Activated naive CD4-positive, alpha-beta T cell treated with anti-CD3 and anti-CD28 coated beads, Interleukin-2, amount 50 U/mL, for 16 hours (primary cell): ENCODE results near the gene FRS3.

Experiments
- DNase-seq: peaks from one replicate; pipeline ENCODE4 v3.0.0-alpha.2; 2020

Gene FRS3

DNA sequence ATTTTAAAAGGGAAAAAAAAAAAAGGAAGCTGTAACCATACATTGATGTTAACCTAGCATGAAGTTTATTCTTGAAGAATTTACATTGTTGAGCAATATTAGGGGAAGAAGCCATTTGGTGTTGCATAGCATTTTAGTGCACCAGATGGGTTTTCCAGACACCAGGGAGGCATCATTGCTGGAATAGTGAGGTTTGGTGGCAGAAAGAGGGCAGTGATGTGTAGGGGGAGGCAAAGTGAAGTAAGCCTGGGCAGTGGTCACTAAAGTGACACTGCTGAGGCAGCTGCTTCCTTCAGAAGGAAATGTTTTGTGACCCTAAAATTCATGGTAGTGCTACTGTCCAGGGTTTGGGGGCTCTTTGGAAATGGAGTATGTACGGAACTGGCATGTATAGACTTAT lies 10.3 kb upstream of the FRS3 start:
- no peak for DNase-seq

DNA sequence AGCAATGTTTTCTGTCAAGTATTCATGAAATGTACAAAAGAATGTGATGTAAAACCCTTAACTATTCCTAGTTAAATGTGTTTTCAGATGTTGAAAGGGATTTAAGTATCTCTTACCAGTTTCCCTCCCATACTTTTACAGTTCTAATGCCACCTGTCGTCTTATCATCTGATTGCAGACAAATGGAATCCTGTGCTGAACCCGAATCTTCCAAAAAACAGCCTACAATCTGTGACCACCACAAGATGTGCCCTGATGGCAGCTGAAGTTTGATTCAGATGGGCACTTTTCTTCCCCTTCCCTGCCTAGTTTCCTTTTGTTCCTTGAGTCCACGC lies 9.7 kb upstream of the FRS3 start:
- DNase-seq = no peak

DNA sequence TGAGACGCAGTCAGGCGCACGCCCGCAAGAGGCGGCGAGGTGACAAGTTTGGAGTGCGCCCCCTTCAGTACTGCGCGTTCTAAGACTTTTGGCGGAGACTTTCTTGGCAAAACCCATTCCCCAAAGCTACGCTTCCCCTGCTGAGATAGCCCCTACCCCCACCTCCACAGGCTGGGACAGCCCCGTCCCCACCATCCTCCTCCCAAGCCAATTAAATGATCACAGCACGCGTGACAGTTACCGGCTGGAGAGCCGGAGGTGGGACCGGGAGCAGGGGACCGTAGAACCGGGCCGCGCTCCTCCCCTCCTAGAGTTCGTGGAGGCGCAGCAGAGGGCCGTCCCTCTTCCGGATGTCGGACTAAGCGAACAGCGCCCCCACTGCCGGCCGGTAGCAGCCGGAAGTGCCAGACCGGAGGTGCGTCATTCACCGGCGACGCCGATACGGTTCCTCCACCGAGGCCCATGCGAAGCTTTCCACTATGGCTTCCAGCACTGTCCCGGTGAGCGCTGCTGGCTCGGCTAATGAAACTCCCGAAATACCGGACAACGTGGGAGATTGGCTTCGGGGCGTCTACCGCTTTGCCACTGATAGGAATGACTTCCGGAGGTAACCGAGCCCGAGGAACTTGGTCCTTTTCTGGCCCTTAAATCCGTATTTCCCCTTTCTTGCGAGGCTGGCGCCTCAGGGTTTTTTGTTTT lies 7.7 kb upstream of the FRS3 start, which contains the start of gene TOMM6:
TSS of gene TOMM6 (plus strand) at position 476 of the 699 bp plus-strand sequence. CDS start at position 480, 4 bp downstream.
- peak; percentile 95 for DNase-seq

DNA sequence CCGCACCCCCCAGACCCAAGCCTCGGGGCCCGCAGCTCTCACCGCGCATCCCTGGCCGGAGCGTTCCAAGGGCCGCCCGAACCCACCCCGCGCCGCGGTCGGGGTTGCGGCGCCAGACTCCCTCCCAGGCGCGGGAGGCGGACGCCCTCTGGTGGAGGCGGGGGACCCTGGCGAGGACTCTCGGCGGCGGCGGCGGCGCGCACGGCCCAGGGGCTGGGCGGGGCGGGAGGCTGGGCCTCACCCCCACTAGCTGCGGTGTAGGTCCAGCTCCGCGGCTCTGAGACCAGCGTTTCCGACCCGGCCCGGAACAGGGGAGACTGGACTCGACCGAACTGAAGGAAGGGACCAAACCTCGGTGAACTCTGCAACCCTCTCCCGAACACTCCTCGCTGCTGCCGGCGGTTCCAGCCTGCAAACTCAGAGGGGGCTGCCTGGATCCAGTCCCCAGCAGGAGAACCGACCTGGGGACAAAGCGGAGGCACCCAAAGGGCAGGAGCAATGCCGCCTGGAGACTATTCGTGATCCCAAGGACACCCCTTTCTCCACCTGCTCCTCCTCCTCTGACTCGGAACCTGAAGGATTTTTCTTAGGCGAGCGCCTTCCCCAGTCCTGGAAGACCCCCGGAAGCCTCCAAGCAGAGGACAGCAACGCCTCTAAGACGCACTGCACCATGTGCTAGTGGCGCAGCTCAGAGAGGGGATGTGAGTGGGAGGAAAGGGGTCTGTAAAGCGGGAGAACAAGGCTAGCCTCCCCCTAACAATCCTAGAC lies 6.9 kb upstream of the FRS3 start:
- DNase-seq = peak; percentile 91

DNA sequence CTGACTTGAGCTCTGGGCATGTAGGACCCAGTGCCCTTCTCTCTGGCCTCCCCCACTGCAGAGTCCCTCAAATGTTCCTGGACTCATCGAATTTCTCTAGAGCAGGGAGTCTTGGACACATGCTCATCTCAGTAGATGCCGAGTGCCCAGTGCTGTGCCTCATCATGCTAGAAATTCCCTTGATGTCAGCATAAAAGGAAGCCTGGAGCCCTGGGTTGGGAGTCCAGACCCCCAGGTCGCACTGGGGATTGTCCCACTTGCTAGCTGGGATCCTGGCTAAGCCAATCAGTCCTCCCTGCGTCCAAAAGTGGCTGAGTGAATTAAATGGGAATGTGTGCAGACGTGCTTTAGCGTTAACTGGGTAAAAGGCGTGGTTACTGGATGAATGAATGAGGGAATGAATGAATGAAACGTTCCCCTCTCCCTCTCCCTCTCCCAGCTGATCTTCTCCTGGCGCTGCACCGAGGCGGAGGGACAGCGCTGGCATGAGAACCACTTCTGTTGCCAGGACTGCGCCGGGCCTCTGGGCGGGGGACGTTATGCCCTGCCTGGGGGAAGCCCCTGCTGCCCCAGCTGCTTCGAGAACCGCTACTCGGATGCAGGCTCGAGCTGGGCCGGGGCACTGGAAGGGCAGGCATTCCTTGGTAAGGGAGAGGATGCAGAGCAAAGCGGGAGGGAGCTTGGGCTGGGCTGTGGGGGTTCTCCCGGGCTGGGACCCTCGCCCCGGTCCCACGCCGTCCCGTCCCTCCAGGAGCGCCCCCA lies 6.2 kb upstream of the FRS3 start:
- no peak for DNase-seq

DNA sequence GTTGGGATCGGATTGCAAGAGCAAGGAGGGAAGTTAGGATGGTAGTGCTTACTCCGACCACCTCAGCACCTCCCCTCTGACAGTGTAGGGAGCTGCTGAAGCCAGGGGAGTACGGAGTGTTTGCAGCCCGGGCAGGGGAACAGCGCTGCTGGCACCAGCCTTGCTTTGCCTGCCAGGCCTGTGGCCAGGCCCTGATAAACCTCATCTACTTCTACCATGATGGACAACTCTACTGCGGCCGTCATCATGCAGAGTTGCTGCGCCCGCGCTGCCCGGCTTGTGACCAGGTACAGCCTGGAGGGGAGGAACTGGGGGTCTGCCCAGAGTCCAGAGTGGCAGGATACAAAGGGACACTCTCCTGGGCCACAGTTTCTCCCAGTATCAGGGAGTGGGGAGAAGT lies 5.6 kb upstream of the FRS3 start:
- DNase-seq = no peak

DNA sequence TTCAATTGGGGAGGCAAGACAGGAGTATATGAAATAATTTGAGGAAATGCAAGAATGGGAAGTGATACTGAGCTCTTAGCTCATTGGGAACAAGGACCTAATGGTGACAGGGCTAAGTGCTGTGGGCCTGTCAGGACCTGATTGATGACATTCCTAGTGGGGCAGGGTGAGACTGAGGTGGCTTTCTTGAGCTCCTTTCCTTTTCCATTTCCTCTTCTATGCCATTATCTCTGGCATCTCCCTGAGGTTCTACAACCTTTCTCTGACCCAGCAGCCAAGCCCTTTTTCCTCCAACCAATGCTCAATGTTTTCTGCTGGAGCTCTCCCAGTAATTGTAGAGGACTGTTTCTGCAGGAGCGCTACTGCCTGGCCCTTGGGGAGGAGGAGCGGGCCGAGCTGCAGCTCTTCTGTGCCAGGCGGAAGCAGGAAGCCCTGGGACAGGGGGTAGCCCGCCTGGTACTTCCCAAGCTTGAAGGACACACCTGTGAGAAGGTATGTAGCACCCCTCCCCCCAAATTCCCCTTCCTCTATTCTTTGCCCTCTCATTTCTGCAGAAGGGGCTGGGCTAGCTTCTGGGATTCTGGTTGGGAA lies 5.0 kb upstream of the FRS3 start:
- DNase-seq = no peak

DNA sequence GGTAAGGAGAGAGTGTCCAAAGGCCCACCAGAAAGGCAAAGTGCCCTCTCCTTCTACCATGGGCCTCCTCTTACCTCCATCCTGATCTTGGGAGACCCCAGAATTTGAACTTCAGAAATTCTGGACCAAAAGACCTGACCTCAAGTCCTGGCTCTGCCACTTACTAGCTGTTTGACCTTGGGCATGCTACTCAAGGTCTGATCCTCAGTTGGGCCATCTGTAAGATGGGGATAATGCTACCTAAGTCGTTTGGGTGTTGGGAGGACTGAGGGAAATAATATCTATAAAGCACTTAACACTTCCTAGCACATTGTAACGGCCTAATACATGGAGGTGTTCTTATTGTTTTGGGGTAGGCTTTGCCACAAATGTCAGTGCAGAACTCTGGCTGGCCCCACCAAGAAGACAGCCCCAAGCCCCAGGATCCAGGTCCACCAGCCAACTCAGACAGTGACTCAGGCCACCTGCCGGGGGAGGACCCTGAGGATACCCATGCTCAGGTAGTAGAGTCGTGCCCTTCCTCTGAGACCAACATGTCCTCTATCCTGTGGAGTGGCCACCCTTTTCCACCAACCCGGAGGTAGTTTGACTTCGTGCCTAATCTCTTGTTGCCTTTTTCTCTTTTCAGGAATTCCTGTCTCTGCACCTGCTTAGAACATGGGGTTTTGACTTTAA lies 3.5 kb upstream of the FRS3 start:
- no peak for DNase-seq

DNA sequence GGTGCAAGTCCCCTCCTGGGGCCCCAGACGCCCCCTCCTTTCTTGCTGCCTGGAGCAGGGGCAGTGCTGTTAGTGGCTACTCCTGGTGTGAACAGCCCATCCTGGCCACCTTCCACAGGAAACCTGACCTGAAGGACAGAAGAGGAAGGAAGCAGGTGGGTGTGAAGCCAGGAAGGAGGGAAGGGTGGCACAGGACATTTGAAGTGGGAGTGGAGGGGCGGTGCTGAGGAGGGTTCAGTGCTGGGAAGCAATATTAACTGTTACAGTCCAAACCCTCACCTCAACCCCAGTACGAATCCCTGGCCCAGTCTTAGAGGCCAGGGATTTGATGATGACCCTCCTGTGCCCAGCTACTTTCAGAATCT lies 1.6 kb upstream of the FRS3 start:
- DNase-seq = no peak

DNA sequence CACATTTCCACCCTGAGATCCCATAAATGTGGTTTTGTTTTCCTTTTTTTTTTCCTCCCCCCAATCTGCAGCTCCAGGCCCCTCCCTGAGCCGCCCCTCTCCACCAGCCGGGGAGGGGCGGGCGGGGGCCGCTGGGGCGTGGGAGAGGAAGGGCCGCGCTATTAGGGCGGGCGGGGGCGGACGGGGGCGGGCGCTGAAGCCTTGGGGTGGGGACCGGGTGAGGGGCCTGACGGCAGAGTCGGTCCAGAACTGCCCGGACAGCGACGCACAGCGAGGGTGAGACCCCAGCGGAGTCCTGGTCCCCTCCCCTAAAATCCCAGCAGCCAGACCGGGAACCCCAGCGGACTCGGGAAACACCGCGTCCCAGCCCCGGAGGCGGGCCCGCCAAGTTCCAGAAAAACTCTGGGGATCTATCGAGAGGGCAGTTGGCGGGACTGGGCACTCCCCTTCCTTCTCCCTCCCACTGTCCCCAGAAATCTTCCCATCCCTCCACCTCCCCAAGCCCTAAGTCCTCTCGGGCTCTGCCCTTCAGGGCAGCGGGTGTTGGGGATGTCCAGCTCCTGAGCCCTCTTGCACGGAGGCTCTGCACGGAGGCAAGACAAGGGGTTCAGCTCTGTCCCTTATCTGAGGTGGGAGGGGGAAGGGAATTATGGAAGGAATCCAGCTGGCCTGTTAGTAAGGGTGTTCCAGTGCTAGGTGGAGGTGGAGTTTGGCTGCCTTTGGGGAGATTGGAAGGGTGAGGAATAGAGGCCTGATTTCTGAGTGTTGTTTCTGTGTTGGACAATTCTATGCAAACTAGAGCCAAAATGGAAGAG lies 1.1 kb upstream of the FRS3 start, which contains the start of gene PRICKLE4:
TSS of gene PRICKLE4 (plus strand) at position 232 of the 815 bp plus-strand sequence. CDS start 2,692 bp downstream, outside the sequence.
- DNase-seq = no peak

DNA sequence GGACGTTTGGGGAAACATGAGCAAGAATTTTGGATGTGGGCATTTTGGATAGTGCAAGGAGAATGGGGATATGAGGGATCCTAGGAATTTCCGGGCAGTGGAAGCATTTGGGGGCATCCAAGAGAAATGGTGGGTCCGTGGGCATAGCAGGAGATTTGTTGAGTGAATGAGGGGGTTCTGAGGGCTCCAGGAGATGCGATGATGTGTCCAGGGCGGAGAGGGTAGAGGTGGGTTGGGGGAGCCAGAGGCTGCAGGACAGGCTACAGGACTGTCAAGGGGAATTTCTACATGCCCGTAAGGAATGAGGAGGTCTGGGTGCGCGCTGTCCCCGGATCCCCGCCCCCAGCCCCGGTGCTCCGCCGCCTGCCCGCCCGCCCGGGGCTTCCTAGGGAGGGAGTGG lies 364 bp downstream of the FRS3 start:
- DNase-seq = peak; percentile 19

DNA sequence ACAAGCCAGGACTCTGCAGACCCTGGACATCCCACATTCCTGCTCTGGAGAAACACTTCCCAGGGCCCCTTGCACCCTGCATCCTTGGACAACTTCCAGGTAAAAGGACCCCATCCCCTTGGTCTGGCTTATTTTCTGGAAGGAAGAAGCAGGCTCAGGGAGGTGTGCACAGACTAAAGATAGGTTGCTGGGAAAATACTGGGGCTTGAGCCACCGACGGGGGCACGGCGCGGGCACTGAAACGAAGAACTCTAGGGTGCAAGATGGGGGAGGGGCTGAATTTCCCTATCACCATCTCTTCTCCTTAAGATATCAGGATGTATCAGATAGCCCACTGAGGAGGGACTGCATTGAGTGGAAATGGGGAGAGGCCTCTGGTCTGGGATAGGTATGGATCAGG lies 805 bp downstream of the FRS3 start:
- DNase-seq = no peak

DNA sequence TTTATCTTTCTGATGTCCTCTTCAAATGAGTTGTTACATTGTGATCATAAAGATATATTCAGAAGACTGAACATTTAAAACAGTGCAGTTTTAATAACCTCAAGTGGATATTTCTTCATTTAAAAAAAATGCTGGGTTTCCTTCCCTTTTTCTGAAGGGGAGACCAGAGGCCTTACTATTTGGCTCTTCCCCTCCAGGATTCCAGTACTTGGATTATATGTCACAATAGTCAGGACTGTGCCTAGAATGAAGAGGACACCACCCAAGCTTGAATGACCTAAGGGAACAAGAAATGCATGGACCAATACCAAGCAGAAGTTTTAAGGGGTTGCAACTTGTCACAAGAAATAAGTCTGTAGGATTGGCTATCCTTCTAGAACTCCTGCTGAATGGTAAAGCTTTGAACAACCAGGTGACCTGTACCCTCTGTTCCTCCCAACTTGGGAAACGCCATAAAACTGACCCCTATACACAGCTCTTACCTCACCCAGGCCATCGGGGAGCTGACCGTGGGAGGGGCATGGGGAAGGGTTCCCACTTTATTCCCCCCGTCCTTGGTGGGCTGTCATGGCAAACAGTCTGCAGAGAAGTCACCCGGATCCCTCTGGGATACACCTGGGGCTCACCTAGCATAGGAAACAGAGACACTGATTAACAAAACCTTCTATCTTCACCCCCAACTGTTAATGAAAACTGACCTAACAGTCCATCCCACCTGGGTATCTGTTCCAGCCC lies 2.0 kb downstream of the FRS3 start:
- DNase-seq = no peak

DNA sequence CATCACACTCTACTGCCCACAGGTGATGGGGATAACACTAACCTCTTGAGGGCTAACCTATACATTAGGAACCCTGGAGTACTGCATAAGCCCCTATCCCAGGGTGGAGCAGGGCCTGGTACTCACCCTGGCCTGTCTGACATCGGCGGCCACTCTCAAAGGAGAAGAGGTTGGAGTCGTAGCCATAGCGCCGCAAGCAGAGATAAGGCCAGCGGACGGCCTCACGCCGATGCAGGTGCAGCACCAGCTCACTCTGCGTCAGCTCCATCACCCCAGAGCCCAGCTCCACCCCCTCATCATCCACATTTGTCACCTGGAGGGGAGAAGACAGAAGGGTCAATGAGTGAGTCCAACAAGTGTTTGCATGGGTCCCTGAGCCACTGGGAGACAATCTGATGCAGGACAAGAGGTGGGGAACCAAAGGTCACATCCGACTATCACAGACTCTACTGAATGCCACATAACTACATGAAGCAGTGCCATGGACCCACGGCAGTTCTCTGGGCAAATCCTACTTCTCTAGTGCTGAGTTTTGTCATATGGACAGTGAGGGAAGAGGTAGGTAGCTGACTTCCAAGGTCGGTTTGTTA lies 4.3 kb downstream of the FRS3 start:
- DNase-seq = no peak

DNA sequence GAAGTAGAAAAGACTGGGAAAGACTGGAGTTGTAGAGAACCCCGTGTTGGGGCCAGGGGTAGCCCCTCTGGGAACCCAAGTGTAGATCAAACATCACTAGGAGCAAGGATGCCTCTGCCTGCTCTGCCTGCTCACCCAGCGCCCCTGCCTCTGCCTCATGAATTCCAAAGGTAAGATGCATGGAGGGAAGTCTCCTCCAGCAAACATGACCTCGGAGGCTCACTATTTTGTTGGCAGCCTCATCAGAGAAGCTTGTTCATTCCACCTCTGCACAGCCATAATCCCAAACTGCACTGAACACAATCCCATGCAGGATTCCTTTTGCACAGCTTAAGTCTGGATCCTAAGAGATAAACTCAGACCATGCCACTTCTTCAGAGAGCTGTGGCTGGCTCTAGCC lies 4.9 kb downstream of the FRS3 start:
- DNase-seq = no peak

DNA sequence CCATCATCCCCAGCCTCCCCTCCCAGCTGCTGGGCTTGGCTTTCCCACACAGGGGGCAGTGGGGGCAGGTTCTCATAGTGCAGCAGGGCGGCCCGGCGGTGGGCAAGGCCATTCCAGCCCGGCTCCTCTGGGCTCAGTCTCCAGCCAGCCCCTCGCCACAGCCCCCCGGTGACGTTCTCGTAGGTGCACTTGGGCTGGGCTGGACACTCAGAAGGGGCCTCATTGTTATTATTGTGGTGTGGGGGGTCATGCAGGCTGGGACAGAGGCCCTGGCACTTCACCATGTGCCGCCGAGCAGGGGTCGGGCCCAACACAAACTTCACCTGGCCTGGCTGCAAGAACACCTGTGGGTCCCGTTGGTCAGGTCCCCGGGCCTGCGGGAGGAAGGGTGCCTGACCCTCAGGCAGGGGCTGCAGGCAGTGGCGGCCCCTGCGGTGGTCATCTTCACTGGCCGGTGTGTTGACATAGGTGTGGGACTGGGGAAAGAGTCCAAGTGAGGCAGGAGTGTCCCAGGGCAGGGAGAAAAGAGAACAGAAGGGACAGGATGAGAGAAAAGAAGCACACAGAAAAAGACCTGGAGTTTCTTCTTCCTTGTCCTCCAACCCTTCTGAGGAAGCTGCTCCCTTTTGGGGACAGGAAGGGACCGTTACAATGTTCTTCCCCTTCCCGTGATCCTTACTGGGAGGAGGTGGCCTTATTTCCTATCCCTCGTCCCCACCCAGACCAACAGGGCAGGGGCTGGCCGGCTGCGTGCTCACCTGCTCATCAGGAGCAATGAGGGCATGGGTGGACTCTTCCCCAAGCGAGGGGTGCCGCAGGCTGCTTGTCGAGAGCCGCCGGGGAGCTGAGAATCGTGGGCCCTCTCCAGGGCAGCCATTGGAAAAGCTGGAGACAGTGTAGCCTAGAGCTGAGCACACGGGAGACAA lies 8.4 kb downstream of the FRS3 start:
- DNase-seq = no peak

DNA sequence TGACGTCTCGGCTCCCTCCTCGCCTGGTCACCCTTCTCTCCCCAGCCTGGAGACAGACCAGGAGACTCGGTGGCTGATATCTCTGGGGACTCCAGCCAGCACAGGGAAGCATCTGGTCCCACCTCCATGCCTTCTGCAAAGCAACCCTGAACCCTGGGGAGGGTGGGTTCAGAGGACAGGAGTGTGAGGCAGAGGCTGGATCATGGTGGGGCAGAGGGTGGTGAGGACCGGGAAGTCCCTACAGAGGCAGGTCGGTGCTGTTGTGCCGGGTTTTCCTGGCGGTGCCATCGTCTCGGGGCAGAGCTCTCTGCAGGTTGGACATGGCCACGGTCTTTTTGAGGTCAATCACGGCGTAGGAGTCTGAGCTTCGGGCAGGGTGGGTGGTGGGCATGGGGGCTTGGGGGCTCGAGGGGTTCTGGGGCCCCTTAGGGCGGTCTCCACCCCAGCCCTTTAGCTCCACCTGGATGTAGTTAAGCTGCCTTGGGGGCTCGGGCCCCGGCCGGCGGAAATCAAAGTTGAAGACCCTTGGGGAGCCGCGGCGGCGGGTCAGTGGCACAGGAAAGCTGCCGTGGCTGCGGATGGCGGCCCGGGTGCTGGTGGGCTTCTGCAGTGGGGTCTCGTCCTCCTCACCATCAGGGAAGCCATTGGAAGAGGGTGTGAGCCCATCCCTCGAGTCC lies 9.2 kb downstream of the FRS3 start:
- DNase-seq = no peak

DNA sequence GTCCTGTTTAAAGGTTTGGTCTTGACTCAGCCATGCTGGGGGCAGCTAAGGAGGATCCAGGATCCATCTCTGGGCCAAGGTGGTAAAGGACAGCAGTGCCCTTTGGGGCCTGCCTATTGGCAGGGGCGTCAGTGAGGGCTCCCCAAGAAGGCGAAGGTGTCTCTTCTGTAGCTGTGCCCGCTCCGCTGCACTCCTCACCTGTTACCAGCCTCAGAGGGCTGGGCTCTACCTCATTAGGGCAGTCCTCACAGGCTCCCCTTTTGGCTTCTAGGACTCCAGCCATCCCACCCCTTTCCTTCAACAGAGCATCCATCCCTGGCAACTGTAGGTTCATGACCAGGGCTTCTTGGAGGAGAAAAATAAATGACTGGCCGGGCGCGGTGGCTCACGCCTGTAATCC lies 10.3 kb downstream of the FRS3 start:
- no peak for DNase-seq
